GM12865 (cell line): ENCODE results near the gene CCDC74A.
"Not testable (repeated sequence)": the region's sequence is repeated elsewhere in the genome, so short reads cannot be mapped to it uniquely, and the experiment has no call there.

Source experiments
- DNase-seq: peaks from one replicate; pipeline ENCODE4 v3.0.0; 2010; ENCODE audit warnings: low read depth
- H3K4me3 ChIP-seq: 2 replicates; pipeline ENCODE4 v1.5.1; 2011; ENCODE audit warnings: mild to moderate bottlenecking, low read depth, low read length, control low read depth
- CTCF ChIP-seq: IDR thresholded peaks from 2 replicates; pipeline ENCODE4 v1.5.1; 2011; ENCODE audit warnings: low read length, control low read depth, low read depth, inconsistent platforms; ENCODE audit not compliant: insufficient read depth; ENCODE audit errors: missing control alignments

The CCDC74A gene

GRCh38 chr2:131535526-131535925 lies 7.8 kb downstream of the CCDC74A start:
- H3K4me3 ChIP-seq = no peak overlapping the region
- no peak for TF ChIP-seq CTCF
- DNase-seq = no peak

GRCh38 chr2:131535951-131536826 lies 8.5 kb downstream of the CCDC74A start:
- not testable (repeated sequence) for DNase-seq, H3K4me3 ChIP-seq

- not testable (repeated sequence) for DNase-seq, H3K4me3 ChIP-seq
Measured at GRCh38 chr2:131536841-131537240, 9.2 kb downstream of the CCDC74A start.

- not testable (repeated sequence) for DNase-seq
Measured at GRCh38 chr2:131538856-131539255, 11.2 kb downstream of the CCDC74A start.

GRCh38 chr2:131542438-131543384 lies 15.0 kb downstream of the CCDC74A start:
- no peak overlapping the region for H3K4me3 ChIP-seq
- TF ChIP-seq CTCF = no peak
- DNase-seq = no peak

More at GRCh38 chr2:131538856-131539255, 11.2 kb downstream of the CCDC74A start:
- not testable (repeated sequence) for H3K4me3 ChIP-seq

GRCh38 chr2:131543385-131543891 lies 15.8 kb downstream of the CCDC74A start:
- no peak overlapping the region for H3K4me3 ChIP-seq
- TF ChIP-seq CTCF = no peak
- DNase-seq = no peak

GRCh38 chr2:131544006-131544812 lies 16.5 kb downstream of the CCDC74A start:
- not testable (repeated sequence) for DNase-seq, H3K4me3 ChIP-seq

- H3K4me3 ChIP-seq, DNase-seq: not testable (repeated sequence)
Measured at GRCh38 chr2:131544813-131545165, 17.1 kb downstream of the CCDC74A start.

- TF ChIP-seq CTCF = no peak
- H3K4me3 ChIP-seq = no peak overlapping the region
- DNase-seq = no peak
Measured at GRCh38 chr2:131552871-131553270, 25.2 kb downstream of the CCDC74A start.
